Measurements from ENCODE around the gene DNAH7.

DNA sequence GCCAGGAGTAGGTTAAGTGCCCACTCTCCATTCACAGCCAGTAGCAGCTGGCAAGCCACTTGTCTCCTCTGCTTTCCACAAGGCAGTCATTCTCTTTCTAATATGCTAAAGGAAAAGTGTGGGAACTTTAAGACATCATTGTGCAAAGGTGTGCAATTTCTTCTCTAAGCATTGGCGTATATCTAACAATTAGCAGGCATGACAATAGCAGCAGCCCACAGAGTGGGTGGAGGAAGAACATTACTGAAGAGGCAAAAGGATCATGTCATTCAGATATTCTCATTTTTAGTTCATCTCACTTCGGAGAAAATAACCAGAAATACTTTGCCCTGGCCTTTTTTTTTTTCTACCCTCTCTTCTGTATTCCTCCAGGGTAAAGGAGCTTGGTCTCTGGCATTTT, 177.6 kb downstream of the DNAH7 start:
- TF ChIP-seq POLR2A (IDR thresholded peaks at IDR 0.05; ENCODE audit: low read length) (no peak), GATA1 (IDR thresholded peaks at IDR 0.05; ENCODE audit: low read depth, low read length) (no peak)
